Breast epithelium (tissue), 3 donors: Measurements from ENCODE around the gene CREB3L2.

ENCODE experiments used
- POLR2A ChIP-seq: fragments of 450-650 bp; IDR thresholded peaks from one replicate; pipeline ENCODE4 v1.6.1; 2016; ENCODE audit warnings: antibody characterized with exemption, mild to moderate bottlenecking, moderate library complexity
- POLR2AphosphoS5 ChIP-seq, 3 donors: sonication (generic); formaldehyde crosslinking; IDR thresholded peaks; one replicate each; pipeline ENCODE4 v1.6.1; 2017; ENCODE audit warnings: antibody characterized with exemption in 3 of 3
- TF ChIP-seq, protein P1 (sequence below), 3 donors: fragments of 450-650 bp; IDR thresholded peaks; one replicate each; pipeline ENCODE4 v1.5.1; 2016 to 2017; ENCODE audit warnings: antibody characterized with exemption in 3 of 3, mild to moderate bottlenecking in 3 of 3, moderate library complexity in 3 of 3

DNA sequence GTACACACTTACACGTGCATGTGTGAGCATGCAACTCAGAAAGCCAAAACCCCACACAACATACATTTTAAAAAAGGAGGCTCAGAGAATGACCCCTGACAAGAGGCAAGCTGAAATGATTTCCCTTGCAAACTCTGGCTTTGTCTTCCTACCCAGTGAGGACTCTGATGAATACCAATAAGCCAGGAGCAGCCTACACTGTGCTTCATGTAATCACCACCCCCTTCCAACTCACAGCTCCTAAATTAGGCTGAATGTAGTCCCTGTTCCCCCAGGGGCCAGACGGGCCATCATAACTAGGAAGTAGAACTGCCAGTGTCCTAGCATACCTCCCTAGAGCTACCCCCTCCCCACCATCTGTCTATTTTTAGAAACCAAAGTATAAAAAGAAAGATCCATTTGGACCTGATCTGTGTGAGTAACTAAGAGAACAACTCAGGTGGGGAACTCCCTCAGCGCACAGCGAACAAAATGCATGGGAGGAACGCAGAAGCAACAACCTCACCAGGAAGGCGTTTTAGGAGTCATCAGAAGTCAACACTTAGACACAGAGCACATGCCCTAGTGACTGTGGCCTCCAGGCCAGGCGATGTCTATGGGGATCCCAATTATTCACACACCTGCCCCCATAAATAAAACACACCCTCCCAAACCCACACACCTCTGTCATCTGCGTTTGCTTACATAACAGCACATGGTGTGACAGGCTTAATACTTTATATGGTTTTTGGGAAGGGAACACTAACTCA, 157.0 kb downstream of the CREB3L2 start:
- TF ChIP-seq POLR2A (no peak), POLR2AphosphoS5 (IDR thresholded peaks at IDR 0.05) (no peak)
- TF ChIP-seq, protein P1, sequence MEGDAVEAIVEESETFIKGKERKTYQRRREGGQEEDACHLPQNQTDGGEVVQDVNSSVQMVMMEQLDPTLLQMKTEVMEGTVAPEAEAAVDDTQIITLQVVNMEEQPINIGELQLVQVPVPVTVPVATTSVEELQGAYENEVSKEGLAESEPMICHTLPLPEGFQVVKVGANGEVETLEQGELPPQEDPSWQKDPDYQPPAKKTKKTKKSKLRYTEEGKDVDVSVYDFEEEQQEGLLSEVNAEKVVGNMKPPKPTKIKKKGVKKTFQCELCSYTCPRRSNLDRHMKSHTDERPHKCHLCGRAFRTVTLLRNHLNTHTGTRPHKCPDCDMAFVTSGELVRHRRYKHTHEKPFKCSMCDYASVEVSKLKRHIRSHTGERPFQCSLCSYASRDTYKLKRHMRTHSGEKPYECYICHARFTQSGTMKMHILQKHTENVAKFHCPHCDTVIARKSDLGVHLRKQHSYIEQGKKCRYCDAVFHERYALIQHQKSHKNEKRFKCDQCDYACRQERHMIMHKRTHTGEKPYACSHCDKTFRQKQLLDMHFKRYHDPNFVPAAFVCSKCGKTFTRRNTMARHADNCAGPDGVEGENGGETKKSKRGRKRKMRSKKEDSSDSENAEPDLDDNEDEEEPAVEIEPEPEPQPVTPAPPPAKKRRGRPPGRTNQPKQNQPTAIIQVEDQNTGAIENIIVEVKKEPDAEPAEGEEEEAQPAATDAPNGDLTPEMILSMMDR (IDR thresholded peaks at IDR 0.05) = no peak
